H7 (cell line): ENCODE measurements around the gene UBASH3B. TPM values are rescaled to one million over a fixed set of nuclear protein-coding genes. Genes with fewer than 3 reads are reported as not detected.

ENCODE experiments used
- DNase-seq: peaks from one replicate; pipeline ENCODE4 v3.0.0; 2012
- H3K27me3 ChIP-seq: 2 replicates; pipeline ENCODE4 v1.6.0; 2011; ENCODE audit warnings: mild to moderate bottlenecking, low read length; ENCODE audit not compliant: control insufficient read depth, insufficient read depth
- H3K36me3 ChIP-seq: replicated peaks from 2 replicates; pipeline ENCODE4 v1.5.1; 2011; ENCODE audit warnings: low read length; ENCODE audit not compliant: control insufficient read depth, insufficient read depth
- H3K4me3 ChIP-seq: 2 replicates; pipeline ENCODE4 v1.5.1; 2011; ENCODE audit warnings: low read depth, mild to moderate bottlenecking, control low read depth, low read length, moderate library complexity; ENCODE audit not compliant: insufficient read depth
- total RNA-seq: library from RNA; depleted of rRNA; stranded (reverse); fragments of >200 nt; shearing (Covaris generic); gene quantifications from 2 replicates; pipeline ENCODE4 v1.2.3, GENCODE V29; 2014

Gene UBASH3B
- total RNA-seq, 1 experiment from 2014 or later: 15.9 TPM

DNA sequence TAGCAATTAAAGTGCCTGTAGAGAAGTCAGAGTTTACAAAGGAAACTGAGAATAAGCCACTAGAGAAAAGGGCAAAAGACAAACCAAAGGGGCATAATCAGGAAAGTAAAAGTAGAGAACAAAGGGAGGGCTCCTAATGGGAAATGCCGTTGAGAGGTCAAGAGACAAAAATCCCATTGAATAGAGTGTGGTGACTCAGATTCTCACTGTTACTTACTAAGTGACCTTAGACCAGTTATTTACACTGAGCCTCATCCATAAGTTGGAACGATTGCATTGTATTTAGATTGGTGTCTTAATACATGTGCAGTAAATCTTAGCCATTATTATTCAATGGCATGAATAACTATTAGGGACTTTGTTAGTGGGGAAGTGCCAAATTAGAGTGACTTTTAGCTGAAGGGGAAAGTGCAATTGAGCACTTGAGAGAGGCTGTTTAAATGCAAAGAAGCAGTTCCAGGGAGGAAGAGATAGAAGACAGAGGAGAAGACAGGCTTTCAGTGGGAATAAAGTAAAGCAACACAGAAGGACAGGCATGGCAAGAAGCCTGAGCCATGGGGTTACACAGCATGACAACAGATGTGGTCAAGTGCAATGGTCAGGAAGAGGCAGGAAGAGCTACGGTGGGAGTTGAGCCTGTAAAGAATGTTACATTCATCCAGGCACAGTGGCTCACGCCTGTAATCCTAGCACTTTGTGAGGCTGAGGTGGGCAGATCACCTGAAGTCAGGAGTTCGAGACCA lies 82.6 kb downstream of the UBASH3B start:
- no peak for DNase-seq

DNA sequence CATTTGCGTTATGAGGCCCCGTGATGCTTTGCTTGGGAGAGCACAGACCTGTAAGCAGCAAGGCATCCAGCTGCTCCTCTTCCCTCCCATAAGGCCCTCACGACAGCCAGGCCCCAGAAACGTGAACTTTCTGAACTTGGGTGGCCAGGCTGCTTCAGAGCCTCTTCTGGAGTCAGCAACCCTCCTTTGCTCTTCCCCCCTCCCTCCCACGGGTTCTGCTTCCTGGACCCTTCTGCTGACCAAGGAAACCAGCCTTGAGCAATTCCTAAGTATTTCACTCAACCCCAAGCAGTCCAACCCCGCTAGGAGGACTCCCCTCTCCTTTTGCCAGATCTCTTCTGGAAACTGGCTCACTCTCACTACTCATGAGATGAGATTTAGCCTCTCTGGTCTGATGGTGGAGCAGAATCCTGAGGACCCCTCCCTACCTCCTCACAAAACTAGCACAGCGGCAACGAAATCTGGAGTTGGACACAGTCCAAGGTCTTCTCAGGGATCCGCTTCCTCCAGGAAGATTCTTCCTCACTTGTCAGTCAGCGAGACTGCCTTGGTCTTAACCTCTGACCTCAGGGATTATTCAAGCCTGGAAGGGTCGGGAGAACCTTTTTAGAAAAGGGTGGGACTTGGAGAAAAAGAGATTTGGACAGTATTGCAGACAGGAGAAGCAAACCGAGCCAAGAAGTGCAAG lies 86.2 kb downstream of the UBASH3B start:
- no peak overlapping the region for H3K4me3 ChIP-seq
- no peaks in the 10 kb centered on the region for H3K27me3 ChIP-seq
- DNase-seq: no peak
- no peaks in the 10 kb centered on the region for H3K36me3 ChIP-seq

More for the DNA sequence above, 82.6 kb downstream of the UBASH3B start:
- no peaks in the 10 kb centered on the region for H3K36me3 ChIP-seq
- no peaks in the 10 kb centered on the region for H3K27me3 ChIP-seq
- no peak overlapping the region for H3K4me3 ChIP-seq

DNA sequence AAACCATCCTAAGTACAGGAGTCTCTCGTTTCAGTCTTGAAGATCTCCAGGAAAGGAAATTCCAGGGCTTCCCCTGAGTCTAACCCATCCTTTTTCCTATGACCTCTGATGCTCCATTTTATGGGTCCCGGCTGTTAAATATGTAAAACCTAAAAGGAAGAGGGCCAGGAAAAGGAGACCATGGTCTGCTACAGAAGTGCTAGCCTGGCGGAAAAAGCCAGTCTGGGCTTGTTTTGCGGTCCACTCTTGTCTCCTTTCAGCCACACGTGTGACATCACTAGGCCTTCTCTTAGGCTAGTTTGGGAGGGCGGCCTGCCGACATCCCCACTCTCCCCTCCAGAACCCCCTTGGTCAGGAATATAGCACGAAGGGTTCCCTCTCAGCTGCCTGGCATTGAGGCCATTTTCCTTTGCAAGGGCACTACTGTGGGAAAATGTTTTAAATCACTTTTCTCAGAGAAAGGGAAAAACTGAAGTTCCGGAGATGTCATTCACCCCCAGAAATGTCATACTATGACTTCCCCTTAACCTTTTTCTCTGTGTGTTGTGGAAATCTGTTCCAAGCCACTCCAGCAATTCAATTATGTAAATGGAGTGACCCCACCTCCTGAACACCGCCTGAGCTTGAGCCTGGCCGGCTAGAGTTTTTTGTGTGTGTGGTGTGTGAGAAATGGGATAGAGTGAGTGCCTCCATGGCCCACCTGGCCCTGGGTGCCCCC lies 86.9 kb downstream of the UBASH3B start:
- DNase-seq: no peak
- Histone ChIP-seq H3K4me3 (no peak overlapping the region), H3K36me3 (no peaks in the 10 kb centered on the region), H3K27me3 (no peaks in the 10 kb centered on the region)

DNA sequence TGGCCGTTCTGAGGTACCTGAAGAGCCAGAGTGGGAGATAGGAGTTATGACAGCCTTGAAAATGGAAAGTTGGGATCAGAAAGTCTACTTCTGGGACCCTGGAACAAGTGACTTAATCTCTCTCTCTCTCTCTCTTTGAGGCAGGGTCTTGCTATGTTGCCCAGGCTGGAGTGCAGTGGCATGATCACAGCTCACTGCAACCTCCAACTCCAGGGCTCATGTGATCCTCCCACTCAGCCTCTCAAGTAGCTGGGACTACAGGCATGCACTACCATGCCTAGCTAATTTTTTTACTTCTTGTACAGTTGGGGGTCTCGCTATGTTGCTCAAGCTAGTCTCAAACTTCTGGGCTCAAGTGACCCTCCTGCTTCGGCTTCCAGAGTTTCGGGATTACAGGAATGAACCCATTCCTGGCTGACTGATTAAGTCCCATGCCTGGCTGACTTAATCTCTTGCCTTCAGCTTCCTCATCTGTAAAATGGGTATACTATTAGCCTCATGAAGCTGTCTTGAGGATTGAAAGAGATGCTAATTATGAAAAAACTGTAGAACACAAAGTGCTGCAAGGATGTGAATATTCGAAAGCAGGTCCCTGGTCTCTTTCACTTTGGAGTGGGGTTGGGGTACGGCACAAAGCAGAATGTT lies 87.7 kb downstream of the UBASH3B start:
- H3K36me3 ChIP-seq: no peaks in the 10 kb centered on the region
- no peaks in the 10 kb centered on the region for H3K27me3 ChIP-seq
- DNase-seq: no peak
- no peak overlapping the region for H3K4me3 ChIP-seq

DNA sequence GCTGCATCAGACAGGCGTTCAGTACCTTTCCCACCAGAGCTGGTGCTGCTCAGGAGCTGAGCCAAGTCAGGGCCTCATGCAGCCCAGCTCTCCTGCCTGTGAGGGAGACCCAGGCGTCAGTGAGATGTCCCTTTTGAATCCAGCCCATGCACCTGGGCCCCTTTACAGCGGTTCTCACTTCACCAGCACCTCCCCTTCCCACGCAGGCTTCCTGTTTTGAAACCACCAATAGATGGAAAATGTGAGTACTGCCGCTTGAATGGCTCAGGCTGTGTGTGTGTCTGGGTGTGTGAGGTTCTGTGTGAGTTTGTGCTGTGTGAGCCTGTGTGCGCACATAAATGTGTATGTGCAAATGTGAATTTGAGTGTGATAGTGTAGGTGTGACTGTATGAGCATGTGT lies 88.4 kb downstream of the UBASH3B start:
- no peak for DNase-seq
- no peaks in the 10 kb centered on the region for H3K36me3 ChIP-seq
- no peaks in the 10 kb centered on the region for H3K27me3 ChIP-seq
- no peak overlapping the region for H3K4me3 ChIP-seq

- Histone ChIP-seq H3K27me3 (no peaks in the 10 kb centered on the region), H3K36me3 (no peaks in the 10 kb centered on the region), H3K4me3 (no peak overlapping the region)
- no peak for DNase-seq
These were observed 88.8 kb downstream of the UBASH3B start for GRCh38 chr11:122744357-122744756.

- DNase-seq: no peak
- H3K27me3 ChIP-seq: no peaks in the 10 kb centered on the region
- no peak overlapping the region for H3K4me3 ChIP-seq
These were observed 89.6 kb downstream of the UBASH3B start for GRCh38 chr11:122745111-122745510.

GRCh38 chr11:122746050-122746478 lies 90.5 kb downstream of the UBASH3B start:
- no peak for DNase-seq
- H3K36me3 ChIP-seq: no peaks in the 10 kb centered on the region
- no peak overlapping the region for H3K4me3 ChIP-seq
- H3K27me3 ChIP-seq: no peaks in the 10 kb centered on the region

More at GRCh38 chr11:122745111-122745510, 89.6 kb downstream of the UBASH3B start:
- no peaks in the 10 kb centered on the region for H3K36me3 ChIP-seq

- Histone ChIP-seq H3K4me3 (no peak overlapping the region), H3K36me3 (no peaks in the 10 kb centered on the region), H3K27me3 (no peaks in the 10 kb centered on the region)
- no peak for DNase-seq
These were observed 91.2 kb downstream of the UBASH3B start for GRCh38 chr11:122746611-122747244.

DNA sequence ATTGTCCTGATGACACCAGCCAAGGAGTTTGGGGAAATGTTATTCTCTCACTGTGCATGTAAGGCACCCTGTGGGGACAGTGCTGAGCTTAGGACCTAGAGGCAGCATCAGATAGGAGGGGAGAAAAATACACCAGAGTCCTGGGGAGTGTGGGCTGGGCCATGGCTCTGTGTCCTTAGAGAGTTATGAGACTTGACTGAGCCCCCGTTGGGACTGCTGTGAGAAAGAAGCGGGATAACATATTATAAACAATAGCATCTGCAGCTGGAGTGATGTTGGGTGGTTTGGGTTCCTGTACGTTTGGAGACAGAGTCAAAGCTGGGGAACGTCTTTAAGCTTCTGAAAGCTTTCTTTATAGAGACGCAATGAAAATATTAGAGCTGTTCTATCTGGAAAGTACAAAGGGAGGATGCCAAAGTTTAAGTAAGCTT lies 91.8 kb downstream of the UBASH3B start:
- Histone ChIP-seq H3K27me3 (no peaks in the 10 kb centered on the region), H3K36me3 (no peaks in the 10 kb centered on the region), H3K4me3 (no peak overlapping the region)
- DNase-seq: no peak

- Histone ChIP-seq H3K27me3 (no peaks in the 10 kb centered on the region), H3K36me3 (no peaks in the 10 kb centered on the region), H3K4me3 (no peak overlapping the region)
- no peak for DNase-seq
These were observed 93.6 kb downstream of the UBASH3B start for GRCh38 chr11:122749005-122749687.

DNA sequence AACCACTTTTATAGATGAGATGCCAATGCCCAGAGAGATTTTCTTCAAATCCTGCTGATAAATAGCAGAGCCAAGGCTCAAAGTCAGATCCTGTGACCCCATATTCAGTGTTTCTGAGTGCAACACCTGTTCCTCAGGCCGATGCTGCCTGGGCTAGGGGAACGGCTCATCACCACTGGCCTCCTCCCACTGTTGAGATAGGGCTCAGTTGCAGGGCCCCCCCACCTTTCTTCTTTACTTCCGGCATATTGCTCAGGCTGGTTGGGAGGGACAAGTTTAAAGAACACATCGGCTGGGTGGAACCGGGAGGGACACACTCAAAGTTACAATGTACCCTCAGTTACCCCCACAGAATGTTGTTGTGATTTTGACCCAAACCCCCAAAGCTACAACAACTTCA lies 94.5 kb downstream of the UBASH3B start:
- no peak overlapping the region for H3K4me3 ChIP-seq
- no peak for DNase-seq
- no peaks in the 10 kb centered on the region for H3K36me3 ChIP-seq
- no peaks in the 10 kb centered on the region for H3K27me3 ChIP-seq

DNA sequence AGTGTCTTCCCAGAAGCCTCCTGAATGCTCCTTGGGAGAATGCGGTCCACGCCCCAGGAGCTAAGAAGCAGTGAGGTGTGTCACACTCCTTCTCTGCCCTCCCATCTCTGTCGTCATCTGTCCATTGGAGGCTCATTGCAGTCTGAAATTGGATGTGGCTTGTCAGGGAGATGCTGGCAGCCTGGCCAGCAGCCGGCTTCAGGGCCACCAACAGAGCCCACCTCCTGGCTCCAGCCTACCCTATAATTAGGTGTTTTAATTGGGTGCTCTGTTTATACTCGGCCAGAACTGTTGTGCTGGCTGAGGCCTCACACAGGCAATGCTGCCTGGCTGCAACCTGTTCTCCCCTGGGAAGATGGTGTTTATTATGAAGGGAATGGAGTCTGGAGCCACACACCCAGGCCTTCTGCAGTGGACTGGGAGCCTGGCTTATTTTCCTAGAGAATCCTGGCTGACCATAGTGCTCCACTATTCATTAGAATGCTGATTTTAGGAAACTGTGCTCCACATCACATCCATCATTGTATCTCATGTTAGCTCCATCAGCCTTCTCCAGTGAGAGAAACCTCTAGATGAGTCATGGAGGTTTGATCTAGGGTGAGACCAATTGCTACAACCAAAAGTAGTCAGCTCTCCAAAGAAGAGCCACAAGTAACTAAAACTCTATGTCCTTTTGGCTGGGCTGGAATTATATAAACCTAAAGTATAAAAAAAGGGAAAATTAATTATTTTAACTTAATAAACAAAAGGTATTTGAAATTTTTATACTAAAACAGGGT lies 96.0 kb downstream of the UBASH3B start:
- H3K27me3 ChIP-seq: no peaks in the 10 kb centered on the region
- no peak overlapping the region for H3K4me3 ChIP-seq
- no peak for DNase-seq
- no peaks in the 10 kb centered on the region for H3K36me3 ChIP-seq
